PC-9 (cell line): ENCODE measurements around the gene FTL.

ENCODE experiments used
- CTCF ChIP-seq: fragments of 200-600 bp; sonication (generic); conservative IDR thresholded peaks from 2 replicates; pipeline ENCODE4 v1.6.1; 2017; ENCODE audit warnings: mixed run types, antibody characterized with exemption, mild to moderate bottlenecking, moderate library complexity
- EZH2 ChIP-seq: fragments of 200-600 bp; sonication (generic); IDR thresholded peaks from 2 replicates; pipeline ENCODE4 v1.8.0; 2017; ENCODE audit warnings: antibody characterized with exemption, low read depth

- TF ChIP-seq CTCF (no peak), EZH2 (no peak)
These were observed 5.5 kb upstream of the FTL start for GRCh38 chr19:48959341-48960239.
